GM21447 (cell line): ENCODE data around the gene LAMB1.
"Not testable (repeated sequence)": the region's sequence is repeated elsewhere in the genome, so short reads cannot be mapped to it uniquely, and the experiment has no call there.

Source experiments
- ATAC-seq: cut with Tn5 transposase; IDR thresholded peaks from one replicate; pipeline ENCODE4 v1.9.1; 2021; ENCODE audit not compliant: unreplicated experiment

The LAMB1 gene

DNA sequence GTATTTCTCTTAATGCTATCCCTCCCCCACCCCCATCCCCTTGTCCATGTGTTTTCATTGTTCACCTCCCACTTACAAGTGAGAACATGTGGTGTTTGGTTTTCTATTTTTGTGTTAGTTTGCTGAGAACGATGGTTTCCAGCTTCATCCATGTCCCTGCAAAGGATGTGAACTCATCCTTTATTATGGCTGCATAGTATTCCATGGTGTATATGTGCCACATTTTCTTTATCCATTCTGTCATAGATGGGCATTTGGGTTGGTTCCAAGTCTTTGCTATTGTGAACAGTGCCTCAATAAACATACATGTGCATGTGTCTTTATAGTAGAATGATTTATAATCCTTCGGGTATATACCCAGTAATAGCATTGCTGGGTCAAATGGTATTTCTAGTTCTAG is 81.1 kb downstream of the LAMB1 start:
- ATAC-seq, result not testable (repeated sequence)

DNA sequence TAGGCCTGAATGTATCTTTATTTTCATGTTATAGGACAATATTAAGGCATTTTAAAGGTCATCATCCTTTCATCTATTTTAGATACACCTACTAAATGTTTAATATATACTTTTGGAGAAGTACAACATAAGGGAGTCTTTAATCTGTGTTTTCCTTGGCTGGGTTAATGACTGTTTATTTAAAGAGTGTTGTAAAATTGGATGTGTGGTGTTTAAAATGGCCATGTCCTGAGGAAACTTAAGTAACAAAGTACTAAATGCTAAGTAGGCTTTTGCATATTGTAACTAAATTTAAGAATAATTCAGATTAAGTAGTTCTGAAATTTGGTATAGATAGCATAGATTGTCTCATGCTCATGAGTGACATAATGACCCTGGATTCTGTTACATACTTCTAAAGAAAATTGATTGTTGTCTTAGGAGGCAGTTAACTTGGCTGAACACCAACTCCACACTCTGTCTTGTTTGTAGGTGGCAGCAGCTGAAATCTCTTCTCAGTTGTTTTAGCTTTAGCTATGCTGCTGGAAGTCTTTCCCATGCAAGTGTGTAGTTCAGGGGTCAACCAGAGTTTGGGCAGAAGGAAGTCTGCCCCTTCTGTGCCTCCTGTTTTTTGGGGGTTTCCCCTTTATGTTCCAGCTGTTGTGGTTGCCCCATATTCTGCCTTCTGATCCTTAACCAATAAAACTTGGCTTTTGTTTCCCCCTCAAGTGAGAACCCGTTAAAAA is 82.8 kb downstream of the LAMB1 start:
- no peak for ATAC-seq

DNA sequence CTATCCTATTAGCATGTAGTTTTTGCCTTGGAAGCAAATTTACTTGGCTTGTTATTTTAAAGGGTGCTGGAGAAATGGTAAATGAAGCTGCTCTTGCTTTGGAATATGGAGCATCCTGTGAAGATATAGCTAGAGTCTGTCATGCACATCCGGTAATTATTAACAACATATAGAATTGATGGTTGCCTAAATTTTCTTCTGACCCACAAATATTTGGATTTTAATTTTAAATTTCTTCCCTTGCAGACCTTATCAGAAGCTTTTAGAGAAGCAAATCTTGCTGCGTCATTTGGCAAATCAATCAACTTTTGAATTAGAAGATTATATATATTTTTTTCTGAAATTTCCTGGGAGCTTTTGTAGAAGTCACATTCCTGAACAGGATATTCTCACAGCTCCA is 84.0 kb downstream of the LAMB1 start:
- ATAC-seq, result no peak

DNA sequence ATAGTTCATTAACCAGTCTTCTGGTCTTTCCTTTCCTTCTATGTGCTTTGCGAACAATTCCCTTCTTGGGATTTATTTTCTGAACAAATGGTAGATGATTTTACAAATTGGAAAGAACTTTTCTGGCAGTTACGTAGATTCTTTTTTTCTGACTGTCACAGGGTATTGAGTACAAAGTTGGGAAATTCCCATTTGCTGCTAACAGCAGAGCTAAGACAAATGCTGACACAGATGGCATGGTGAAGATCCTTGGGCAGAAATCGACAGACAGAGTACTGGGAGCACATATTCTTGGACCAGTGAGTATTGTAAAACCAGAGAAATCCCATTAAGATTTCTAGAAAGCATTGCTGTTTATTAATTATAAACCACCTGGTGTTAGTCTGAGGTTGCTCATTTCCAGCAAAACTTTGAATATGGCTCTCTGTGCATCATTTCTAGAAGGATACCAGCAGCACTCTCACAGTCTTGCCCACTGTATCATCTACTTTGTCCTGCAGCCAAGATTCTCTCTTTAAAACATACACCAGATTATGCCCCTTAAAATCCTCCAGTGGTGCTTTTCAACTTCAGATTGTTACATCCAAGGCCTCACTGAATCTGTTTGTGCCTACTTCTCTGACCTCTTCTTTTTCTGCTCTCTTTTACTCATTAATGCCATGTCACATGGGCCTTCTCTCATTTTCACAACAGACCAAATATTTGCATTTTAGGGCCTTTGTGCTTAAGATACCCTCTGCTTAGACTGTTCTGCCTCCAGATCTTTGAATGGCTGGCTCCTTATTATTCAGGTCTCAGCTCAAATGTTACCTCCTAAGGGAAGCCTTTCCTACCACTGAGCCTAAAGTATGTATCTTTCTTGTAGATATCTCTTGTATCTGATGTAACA is 85.0 kb downstream of the LAMB1 start:
- peak; percentile 80 for ATAC-seq

DNA sequence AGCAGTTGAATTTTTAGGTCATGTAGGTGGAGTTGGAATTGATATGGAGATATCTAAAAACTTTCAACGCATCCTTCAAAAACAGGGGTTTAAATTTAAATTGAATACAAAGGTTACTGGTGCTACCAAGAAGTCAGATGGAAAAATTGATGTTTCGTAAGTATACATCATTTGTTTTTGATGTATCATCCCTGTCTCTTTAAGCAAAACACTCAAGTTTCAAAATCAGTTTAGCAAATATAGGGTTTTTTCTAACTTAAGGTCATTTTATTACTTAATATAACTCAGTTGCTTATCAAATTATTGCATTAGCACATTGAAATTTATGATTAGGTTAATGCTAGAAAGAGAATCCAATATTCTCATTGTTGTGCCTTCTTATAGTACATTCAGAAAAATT is 87.4 kb downstream of the LAMB1 start:
- no peak for ATAC-seq

DNA sequence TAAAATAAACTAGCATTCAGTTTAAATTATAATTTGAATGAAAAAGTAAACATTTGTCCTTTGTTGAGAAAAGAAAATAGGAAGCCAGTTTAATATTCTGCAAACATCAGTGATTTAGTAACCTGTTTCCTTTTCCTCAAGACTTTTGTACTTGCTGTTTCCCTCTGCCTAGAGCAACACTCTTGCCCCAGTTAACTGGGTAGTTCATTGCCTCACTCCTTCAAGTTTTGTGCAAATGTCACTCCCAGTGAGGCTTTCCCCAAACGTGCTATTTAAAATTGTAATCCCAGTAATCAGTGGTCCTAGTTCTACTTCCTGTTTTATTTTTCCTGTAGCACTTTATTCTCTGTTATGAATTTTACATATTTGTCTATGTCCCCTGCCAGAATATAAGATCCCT is 88.1 kb downstream of the LAMB1 start:
- no peak for ATAC-seq

DNA sequence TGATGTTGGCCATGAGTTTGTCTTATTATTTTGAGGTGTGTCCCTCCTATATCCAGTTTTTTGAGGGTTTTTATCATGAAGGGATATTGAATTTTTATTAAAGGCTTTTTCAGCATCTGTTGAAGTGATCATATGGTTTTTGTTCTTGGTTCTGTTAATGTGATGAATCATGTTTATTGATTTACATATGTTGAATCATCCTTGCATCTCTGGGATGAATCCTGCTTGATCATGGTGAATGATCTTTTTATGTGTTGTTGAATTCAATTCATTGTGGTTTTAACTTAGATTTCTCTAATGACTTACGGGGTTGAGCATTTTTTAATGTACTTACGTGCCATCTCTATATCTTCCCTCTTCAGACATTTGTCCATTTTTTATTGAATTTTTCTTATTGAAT is 89.1 kb downstream of the LAMB1 start:
- ATAC-seq, result no peak

DNA sequence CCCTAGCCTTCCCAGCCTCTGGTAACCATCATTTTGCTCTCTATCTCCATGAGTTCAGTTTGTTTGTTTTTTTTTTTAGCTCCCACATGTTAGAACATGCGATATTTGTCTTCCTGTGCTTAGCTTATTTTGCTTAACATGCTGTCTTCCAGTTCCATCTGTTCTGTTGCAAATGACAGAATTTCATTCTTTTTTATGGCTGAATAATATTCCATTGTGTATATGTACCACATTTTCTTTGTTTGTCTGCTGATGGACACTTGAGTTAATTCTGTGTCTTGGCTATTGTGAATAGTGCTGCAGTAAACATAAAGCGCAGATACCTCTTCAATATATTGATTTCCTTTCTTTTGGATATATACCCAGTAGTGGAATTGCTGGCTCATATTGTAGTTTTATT is 91.0 kb downstream of the LAMB1 start:
- ATAC-seq, result no peak

DNA sequence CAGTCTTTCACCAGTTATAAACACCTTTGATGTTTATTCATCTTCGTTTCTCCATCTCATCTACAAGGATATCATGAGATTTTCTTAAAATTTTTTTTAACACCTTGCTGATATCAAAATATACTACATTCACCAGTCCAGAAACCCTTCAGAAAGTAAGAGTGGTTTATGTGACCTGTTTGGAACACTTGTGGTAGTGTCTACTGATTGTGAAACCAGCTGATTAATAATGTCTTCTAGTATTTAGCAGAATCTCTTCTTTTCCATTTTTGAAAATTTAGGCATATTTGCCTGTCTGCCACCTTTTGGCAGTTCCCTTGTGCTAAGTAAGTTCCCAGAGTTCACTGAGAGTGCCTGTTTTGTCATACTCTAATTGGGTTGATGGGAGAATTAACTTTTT is 93.5 kb downstream of the LAMB1 start:
- no peak for ATAC-seq

DNA sequence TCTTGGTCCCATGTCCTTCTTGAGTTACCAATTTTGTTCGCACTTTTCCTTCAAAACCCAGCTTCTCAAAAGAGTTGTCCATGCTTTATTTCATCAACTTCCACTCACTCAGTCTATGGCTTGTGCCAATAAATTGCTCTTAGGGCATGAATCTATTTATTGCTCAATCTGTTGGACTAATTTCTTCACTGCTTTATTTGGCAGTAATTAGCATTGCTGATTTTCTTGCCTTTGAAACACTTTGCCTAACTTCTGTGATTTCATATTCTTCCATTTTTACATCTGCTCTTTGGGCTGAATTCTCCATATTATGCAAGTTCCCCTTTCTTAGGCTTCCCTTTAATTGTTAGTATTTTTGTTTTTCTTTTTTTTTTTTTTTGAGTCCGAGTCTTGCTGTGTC is 95.2 kb downstream of the LAMB1 start:
- ATAC-seq, result no peak

DNA sequence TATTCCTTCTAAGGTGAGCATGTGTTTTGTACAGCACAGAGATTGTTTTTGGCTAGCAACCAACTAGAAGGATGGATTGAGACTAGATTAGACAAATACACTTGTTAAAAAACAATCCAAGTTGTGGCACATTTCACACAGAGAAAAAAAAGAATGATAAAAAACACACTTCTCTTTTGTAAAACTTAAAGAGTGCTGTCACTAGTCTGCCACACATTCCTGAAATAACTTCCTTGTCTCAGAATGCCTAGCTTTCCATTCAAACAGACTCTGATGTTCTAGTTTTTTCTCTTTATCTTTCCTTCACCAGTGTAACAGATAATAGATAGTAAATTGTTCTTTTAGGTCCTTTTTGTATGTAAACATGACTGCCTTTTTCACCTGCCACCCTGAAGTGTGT is 100.6 kb downstream of the LAMB1 start:
- no peak for ATAC-seq

DNA sequence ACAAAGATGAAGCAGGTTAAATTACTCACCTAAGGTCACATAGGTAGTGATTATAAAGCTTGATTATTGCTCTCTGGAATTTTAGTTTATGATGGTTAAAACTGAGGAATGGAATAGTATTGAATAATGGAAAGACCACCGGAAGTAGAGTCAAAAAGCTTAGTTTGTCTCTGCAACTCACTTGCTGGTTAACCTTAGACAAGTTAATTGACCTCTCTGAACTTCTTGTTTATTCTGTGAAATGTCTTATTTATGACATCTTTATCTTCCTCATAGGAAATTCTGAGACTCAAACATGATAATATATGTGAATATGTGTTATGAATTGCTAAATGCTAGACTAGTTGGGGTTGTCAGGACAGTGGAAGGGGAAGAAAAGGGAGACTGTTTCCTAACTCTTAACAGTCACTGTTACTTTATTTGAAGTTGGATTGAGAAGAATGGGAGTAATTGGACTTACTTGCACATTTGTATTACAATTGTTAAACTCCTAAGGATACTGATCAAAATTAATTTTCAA is 102.4 kb downstream of the LAMB1 start:
- no peak for ATAC-seq

DNA sequence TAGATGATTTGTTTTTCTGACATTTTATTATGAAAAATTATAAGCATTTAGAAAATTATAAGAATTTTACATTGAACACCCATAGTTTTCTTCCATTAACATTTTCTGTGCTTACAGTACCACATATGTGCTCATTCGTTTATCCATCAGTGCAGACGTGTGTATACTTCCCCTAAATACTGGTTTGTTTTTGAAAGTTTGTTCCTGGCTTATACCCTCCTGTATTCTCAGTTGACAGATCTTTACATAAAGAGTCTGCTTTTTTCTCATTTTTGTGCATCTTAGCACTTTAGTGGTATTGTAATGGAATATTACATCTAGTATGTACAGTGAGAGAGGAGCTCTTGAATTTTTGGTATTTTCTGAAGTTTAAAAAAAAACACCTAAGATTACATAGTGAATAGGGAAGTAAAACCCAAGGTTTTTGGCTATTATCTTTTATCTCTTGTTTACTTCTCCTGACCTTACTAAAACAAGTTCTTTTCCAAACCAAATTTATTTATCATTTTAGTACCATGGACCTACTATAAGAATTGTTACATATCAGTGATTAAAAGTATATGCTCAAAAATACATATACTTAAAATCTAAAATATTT is 103.9 kb downstream of the LAMB1 start:
- no peak for ATAC-seq

DNA sequence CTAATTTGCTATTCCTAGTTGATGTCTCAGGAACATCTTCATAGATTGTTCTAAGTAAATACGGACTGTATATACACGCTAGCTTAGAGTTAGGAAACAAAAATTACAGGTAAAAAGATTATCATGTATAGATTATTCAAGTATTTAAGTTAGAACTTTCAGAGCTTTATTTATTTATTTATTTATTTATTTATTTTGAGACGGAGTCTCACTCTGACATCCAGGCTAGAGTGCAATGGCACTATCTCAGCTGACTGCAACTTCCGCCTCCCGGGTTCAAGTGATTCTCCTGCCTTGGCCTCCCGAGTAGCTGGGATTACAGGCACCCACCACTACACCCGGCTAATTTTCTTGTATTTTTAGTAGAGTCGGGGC is 110.6 kb downstream of the LAMB1 start:
- not testable (repeated sequence) for ATAC-seq

DNA sequence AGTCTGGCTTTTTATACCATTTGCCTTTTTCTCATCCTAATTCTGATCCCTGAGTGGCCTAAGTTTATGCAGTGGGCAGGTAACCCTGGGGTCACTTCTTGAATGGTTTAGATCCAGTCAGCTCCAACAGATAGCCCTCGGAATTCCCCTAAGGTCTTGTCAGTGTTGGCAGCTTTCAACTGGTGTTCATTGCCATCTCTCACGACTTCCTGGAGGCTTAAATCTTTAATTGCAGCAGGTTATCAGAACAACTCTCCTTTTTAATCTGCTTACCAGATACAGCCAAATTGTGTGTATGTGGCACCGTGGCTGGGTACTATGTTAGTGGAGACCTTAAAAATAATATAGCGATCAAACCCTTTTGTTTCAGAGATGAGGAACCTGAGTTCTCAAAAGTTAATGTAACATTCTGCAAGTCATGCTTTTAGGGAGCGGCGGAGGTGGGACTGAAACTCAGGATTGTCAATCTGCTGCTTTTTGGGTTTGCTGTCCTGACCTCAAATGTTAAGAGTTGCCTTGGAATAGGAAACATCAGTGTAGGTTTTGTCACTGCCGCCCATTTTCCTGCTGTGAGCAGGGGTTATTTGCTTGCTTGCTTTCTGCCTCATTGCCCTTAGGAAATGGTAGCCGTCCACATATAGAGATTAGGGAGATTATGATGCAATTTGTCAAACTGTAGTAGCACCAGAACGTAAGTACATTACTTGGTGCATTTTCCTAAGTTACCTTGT is 111.2 kb downstream of the LAMB1 start:
- ATAC-seq, result peak; percentile 29

DNA sequence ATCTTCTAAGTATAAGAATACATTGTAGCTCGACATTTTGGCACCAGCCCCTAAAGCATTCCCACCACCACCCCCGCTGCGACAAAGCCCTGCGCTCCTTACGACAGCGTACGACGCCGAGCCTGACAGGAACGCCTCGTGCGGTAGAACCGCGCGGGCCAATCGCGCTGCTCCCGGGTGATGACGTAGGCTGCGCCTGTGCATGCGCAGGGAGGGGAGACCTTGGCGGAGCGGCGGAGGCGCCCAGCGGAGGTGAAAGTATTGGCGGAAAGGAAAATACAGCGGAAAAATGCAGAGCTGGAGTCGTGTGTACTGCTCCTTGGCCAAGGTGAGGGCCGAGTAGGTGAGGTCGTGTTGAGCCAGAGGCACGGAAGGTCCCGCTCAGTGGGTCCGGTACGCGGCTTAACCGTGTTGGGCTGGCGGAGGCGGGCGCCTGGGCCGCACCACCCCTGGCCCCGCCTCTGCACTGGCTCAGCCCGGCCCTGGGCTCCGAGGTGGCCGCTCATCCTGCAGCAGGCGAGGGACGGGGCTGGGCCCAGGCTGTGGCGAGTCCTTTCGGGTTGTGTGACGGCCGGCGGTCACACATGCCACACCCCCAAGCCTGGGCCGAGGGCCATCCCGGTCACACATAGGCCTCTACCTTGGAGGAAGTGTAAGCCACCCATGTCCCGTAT is 111.9 kb downstream of the LAMB1 start, which contains the start of gene DLD:
DLD (plus strand) TSS at position 222 of the 674 bp plus-strand sequence; CDS start at position 290, 68 bp downstream.
- ATAC-seq, result peak; percentile 97

DNA sequence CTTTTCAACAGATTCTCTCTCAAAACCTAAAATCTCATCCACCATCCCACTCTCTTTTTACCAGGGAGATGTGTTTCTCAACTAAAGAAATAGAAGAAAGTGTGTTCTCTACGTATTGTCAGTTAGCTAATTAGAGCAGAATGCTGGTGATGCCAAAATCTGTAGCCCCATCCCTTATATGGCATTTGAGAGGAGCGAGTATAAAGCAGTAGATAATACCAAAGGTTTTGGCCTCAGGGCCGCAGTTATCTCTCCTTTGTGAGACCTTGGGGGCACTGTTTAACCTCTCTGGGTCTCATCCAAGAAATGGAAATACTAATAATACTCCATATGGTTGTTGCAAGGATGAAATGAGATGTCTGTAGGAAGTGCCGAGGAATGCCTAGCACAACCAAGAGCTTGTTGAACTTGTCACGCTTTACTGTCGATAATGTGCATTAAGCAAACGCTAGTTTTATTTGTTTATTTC is 112.4 kb downstream of the LAMB1 start:
- no peak for ATAC-seq

DNA sequence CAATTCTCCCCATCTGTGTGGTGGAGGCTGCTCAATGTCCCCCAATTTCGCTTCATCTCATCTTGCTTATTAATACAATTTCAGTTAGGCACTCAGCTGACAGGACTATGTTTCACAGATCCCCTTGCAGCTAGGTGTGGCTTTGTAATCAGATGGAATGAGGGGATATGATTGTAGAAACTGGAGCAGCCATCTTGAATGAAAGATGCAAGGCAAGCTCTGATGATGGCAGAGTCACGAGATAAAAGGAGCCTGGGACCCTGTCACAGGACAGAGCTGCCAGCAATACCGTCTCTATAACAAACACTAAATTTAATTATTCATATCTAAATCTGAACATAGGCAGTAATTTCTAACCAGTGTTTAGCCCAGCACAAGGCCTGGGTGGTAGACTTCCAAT is 113.0 kb downstream of the LAMB1 start:
- ATAC-seq, result no peak

DNA sequence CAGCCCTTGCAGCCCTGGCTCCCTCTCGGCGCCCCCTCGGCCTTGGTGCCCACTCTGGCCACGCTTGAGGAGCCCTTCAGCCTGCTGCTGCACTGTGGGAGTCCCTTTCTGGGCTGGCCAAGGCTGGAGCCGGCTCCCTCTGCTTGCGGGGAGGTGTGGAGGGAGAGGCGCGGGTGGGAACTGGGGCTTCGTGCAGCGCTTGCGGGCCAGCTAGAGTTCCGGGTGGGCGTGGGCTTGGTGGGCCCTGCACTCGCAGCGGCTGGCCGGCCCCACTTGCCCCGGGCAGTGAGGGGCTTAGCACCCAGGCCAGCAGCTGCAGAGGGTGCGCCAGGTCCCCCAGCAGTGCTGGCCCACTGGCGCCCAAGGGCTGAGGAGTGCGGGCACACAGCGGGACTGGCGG is 115.1 kb downstream of the LAMB1 start:
- ATAC-seq, result not testable (repeated sequence)

DNA sequence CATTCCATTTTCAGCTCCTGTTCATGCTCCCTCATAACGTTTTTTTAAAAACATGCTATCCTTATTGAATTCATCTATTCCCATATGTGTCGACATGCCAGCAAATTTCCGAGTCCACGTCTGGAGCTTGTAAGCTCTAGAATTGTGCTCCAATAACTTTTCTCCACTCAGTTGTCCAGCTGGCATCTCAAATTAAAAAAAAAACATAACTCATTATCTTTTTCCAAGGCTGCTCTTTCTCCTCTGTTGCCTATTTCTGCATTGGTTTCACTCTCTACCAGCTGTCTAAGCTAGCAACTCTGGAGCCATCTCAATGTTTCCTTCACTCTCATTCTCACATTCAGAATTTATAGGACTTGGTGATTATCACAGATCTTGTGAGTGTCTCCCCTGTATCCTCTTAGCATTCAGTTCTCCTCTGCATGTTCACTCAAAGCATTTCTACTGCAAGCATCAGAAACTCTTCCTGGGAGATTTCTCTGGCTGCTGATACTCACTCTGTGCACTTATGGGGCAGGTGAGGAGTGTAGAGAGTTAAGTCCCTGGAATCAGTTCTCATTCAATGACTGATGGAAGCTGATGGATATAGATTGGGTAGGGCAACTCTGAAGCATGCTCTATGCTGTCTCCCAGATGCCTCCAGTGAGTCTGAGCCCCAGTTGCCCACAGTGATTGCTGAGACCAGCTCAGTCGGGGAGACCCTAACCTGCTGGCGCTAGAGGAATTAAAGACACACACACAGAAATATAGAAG is 118.7 kb downstream of the LAMB1 start:
- ATAC-seq, result no peak
